AG04450 (cell line): ENCODE data around the gene TMEM63C. TPM values are rescaled to one million over a fixed set of nuclear protein-coding genes. Genes with fewer than 3 reads are reported as not detected.

Source experiments
- CTCF ChIA-PET: fragments of 300-600, 350-600 bp; formaldehyde crosslinking; extraction: SDS; loops from one replicate; lab custom pipeline; 2022; ENCODE audit warnings: antibody characterized with exemption, inconsistent platforms; lab: Charles Lee
- POLR2A ChIA-PET: fragments of 350-600 bp; formaldehyde crosslinking; extraction: SDS; loops from one replicate; lab custom pipeline; 2021; ENCODE audit warnings: antibody characterized with exemption, inconsistent platforms; lab: Yijun Ruan, JAX
- DNase-seq: peaks from one replicate; pipeline ENCODE4 v3.0.0-alpha.2; 2011; ENCODE audit warnings: low read depth, low spot score
- H3K27ac ChIP-seq: one replicate; pipeline ENCODE4 v1.5.1; 2012; ENCODE audit warnings: low read depth, low read length, control low read depth
- H3K27me3 ChIP-seq: one replicate; pipeline ENCODE4 v1.6.0; 2012; ENCODE audit warnings: low read length; ENCODE audit not compliant: control insufficient read depth, insufficient read depth
- H3K4me3 ChIP-seq: 2 replicates; pipeline ENCODE4 v1.5.1; 2011; ENCODE audit warnings: mild to moderate bottlenecking, low read depth, low read length, control low read depth
- H3K9me3 ChIP-seq: 2 replicates; pipeline ENCODE4 v1.5.1; 2012; ENCODE audit warnings: low read length; ENCODE audit not compliant: control insufficient read depth, insufficient read depth
- polyA plus RNA-seq: library from polyadenylated mRNA; depleted of rRNA; stranded (reverse); fragments of >200 nt; gene quantifications from 2 replicates; pipeline ENCODE4 v1.2.3, GENCODE V29; 2011
- TF ChIP-seq, protein P1 (sequence below): IDR thresholded peaks from 2 replicates; pipeline ENCODE4 v1.5.1; 2011; ENCODE audit warnings: low read depth, low read length, control low read depth, inconsistent platforms

The TMEM63C gene
- polyA plus RNA-seq, 1 experiment, result not detected

DNA sequence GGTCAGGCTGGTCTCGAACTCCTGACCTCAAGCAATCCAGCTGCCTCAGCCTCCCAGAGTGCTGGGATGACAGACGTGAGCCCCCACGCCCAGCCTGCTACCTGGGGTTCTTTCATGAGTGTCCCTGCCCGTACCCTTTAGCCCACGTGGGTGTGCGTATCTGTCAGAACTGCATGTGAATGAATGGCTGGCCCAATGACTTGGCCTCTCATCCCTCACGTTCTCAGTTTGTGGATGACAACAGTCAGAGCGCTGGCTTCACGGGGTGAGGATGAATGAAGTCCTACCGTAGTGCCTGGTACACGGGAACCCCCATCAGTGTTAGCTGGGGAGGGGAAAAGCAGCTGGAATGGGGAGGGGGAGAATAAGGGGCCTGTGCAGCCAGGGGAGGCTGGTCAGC is 23.9 kb upstream of the TMEM63C start:
- Histone ChIP-seq H3K4me3 (no peak overlapping the region), H3K9me3 (peaks cover 2% of the 10 kb centered on the region; the same call in 1 of the 2 replicates), H3K27ac (no peak overlapping the region), H3K27me3 (peaks cover 15% of the 10 kb centered on the region)
- CTCF ChIA-PET, result no interaction called here
- no peak for DNase-seq
- TF ChIP-seq, protein P1, sequence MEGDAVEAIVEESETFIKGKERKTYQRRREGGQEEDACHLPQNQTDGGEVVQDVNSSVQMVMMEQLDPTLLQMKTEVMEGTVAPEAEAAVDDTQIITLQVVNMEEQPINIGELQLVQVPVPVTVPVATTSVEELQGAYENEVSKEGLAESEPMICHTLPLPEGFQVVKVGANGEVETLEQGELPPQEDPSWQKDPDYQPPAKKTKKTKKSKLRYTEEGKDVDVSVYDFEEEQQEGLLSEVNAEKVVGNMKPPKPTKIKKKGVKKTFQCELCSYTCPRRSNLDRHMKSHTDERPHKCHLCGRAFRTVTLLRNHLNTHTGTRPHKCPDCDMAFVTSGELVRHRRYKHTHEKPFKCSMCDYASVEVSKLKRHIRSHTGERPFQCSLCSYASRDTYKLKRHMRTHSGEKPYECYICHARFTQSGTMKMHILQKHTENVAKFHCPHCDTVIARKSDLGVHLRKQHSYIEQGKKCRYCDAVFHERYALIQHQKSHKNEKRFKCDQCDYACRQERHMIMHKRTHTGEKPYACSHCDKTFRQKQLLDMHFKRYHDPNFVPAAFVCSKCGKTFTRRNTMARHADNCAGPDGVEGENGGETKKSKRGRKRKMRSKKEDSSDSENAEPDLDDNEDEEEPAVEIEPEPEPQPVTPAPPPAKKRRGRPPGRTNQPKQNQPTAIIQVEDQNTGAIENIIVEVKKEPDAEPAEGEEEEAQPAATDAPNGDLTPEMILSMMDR, result no peak
- POLR2A ChIA-PET, result no interaction called here

DNA sequence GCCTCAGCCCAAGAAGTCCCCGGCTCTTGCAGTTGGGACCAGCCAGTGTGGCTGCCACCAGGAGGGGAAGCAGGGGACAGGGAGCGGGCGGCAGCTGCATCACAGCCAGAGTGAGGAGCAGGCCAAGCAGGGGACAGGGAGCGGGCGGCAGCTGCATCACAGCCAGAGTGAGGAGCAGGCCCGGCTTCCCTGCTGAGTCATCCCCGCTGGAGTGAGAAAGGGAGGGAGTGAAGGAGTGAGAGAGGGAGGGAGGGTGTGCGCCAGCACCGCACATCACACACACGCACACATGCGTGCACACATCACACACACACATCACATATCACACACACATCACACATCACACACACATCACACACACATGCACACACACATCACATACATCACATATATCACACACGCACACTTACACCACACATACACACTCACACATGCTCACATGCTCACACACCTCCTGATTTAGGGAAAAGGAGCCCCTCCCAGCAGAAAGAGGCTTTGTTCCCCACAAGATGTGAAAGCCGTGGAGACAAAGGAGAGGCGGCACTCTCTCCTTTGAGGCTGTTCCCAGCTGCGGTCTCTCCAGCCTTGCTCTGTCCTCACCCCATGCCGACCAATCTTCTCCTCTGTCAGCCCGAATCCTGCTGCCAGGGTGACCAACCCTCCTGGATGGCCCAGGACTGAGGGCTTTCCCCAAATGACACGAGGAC is 23.3 kb upstream of the TMEM63C start:
- ChIA-PET CTCF (no interaction called here), POLR2A (no interaction called here)
- Histone ChIP-seq H3K4me3 (no peak overlapping the region), H3K27me3 (peaks cover 14% of the 10 kb centered on the region), H3K9me3 (peaks cover 2% of the 10 kb centered on the region; the same call in 1 of the 2 replicates), H3K27ac (no peak overlapping the region)
- peak; percentile 30 for DNase-seq
- TF ChIP-seq, protein P1, result no peak

DNA sequence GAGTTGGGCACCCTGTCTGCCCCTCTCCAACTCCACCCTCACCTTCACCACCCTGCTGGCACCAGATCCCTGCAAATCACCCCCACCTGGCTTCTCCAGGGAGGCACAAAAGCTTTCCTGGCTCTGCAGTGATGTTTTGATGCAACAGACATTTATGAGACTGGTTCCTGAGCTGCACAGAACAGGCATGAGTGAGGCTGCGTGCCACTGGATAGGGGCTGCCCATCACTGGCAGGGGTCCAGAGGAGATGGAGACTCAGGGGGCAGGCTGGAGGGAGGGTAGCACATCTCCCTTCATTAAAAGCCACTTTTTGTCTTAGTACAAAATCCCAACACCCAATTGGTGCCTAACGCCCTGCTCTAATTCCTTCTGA is 22.7 kb upstream of the TMEM63C start:
- CTCF ChIA-PET, result no interaction called here

DNA sequence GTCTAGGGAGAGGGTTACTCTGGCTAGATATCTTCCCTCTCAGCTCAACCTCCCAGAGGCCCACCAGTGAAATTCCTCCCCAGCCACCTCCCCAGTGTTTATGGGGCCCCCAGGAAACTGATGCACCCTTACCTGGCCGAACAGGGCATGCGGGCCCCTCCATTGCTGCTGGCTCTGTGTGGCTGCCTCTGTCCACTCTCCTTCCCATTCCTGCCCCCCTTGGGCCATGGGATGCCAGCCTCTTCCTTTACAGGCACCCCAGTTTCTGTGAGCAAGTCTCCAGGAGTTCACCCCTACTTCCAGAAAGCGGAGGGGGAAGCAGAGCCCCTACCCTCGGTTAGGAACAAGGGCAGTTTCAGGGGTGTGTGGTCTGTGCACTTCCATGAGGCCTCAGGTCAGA is 20.6 kb upstream of the TMEM63C start:
- CTCF ChIA-PET, result no interaction called here
- DNase-seq, result no peak
- POLR2A ChIA-PET, result no interaction called here
- Histone ChIP-seq H3K27ac (no peak overlapping the region), H3K27me3 (peaks cover 3% of the 10 kb centered on the region), H3K4me3 (no peak overlapping the region), H3K9me3 (no peaks in the 10 kb centered on the region)
- TF ChIP-seq, protein P1, result no peak

More for the DNA sequence above, 22.7 kb upstream of the TMEM63C start:
- POLR2A ChIA-PET, result no interaction called here
- H3K4me3 ChIP-seq, result no peak overlapping the region
- peaks cover 13% of the 10 kb centered on the region for H3K27me3 ChIP-seq
- no peaks in the 10 kb centered on the region for H3K9me3 ChIP-seq
- no peak overlapping the region for H3K27ac ChIP-seq
- TF ChIP-seq, protein P1, result no peak
- no peak for DNase-seq

DNA sequence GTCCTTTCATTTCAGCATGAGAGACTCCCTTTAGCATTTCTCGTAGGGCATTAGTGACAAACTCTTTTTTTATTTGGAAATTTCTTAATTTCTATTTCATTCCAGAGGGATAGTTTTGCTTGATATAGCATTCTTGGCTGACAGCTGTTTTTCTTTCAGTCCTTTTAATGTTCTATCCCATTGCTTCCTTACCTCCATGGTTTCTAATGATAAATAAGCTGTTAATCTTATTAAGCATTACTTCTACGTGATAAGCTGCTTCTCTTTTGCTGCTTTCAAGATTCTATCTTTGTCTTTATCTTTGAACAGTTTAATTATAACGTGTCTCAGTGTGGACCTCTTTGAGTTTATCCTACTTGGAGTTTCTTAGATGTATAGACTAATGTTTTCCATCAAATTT is 11.6 kb upstream of the TMEM63C start:
- POLR2A ChIA-PET, result no interaction called here
- TF ChIP-seq, protein P1, result no peak
- Histone ChIP-seq H3K9me3 (no peaks in the 10 kb centered on the region), H3K27ac (no peak overlapping the region), H3K27me3 (peaks cover 7% of the 10 kb centered on the region), H3K4me3 (no peak overlapping the region)
- CTCF ChIA-PET, result no interaction called here
- no peak for DNase-seq
